Measurements from ENCODE around the gene TENM3.
"Not testable (repeated sequence)": the region's sequence is repeated elsewhere in the genome, so short reads cannot be mapped to it uniquely, and the experiment has no call there.

DNA sequence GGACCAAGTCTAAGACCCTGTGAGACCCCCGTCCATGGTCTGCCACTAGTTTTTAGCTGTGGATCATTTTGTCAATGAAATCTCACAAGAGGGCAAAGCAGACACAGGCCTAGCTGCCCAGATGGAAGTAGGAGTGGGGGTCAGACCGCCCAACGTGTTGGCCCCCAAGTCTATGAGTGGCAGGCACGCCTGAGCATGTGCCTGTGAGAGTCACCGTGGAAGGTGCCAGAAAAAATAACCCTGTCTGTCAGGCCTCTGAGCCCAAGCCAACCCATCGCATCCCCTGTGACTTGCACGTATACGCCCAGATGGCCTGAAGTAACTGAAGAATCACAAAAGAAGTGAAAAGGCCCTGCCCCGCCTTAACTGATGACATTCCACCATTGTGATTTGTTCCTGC lies 570.9 kb downstream of the TENM3 start:
- TF ChIP-seq CTCF, POLR2A (IDR thresholded peaks at IDR 0.05): not testable (repeated sequence)

All from adrenal gland (tissue), 5 donors.